Kidney epithelial cell (primary cell): Measurements from ENCODE around the gene KRTAP10-4. TPM values are rescaled to one million over a fixed set of nuclear protein-coding genes. Genes with fewer than 3 reads are reported as not detected.
"Not testable (repeated sequence)": the region's sequence is repeated elsewhere in the genome, so short reads cannot be mapped to it uniquely, and the experiment has no call there.

Experiments used
- DNase-seq: peaks from one replicate; pipeline ENCODE4 v3.0.0-alpha.2; 2010; ENCODE audit warnings: low read depth
- H3K27me3 ChIP-seq: 2 replicates; pipeline ENCODE4 v1.6.0; 2011; ENCODE audit warnings: low read length; ENCODE audit not compliant: control insufficient read depth, insufficient read depth
- H3K36me3 ChIP-seq: 2 replicates; pipeline ENCODE4 v1.5.1; 2011; ENCODE audit warnings: low read length; ENCODE audit not compliant: control insufficient read depth, insufficient read depth
- H3K4me3 ChIP-seq: 2 replicates; pipeline ENCODE4 v1.5.1; 2011; ENCODE audit warnings: low read depth, mild to moderate bottlenecking, control low read depth, low read length
- total RNA-seq: library from RNA; depleted of rRNA; stranded (reverse); fragments of >200 nt; gene quantifications from 2 replicates; pipeline ENCODE4 v1.2.3, GENCODE V29; 2015
- TF ChIP-seq, protein P1 (sequence below): IDR thresholded peaks from 2 replicates; pipeline ENCODE4 v1.5.1; 2011; ENCODE audit warnings: mild to moderate bottlenecking, moderate library complexity, low read length, control low read depth, inconsistent platforms; ENCODE audit not compliant: insufficient read depth, poor library complexity, severe bottlenecking

The KRTAP10-4 gene
- total RNA-seq, 1 donor from 2014 or later, result not detected

DNA sequence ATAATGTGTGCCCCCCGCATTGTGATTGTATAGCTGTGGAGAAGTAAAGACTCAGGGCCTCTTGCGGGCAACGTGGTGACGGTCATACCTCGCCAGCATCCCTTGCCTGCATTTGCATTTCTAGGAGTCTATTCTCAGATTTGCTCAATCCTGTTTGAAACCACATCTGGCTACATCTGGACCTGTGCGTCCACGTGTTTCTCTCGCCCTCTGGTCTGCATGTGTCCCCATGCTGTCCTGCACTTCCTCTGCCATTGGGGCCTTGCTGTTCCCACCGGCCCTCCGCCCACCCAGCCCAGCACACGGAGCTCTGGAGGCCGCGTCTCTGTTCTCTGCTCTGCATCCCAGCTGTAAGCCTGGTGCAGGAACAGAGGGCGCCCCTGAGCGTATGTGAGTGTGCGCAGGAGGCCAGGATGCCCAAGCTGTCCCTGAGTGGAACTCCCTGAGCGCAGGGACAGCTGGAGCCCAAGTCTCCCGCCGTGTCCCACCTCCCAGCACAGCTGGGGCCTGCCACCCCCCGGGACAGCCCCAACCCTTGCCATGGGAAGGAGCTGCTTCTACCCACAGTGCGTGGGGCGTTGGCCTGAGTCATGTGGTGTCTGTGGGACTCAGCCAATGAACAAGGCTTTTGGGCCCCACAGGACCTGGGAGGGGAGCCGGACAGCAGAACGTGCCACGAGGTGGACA is 23.9 kb upstream of the KRTAP10-4 start:
- Histone ChIP-seq H3K27me3 (no peaks in the 10 kb centered on the region), H3K36me3 (no peaks in the 10 kb centered on the region), H3K4me3 (no peak overlapping the region)
- TF ChIP-seq, protein P1, sequence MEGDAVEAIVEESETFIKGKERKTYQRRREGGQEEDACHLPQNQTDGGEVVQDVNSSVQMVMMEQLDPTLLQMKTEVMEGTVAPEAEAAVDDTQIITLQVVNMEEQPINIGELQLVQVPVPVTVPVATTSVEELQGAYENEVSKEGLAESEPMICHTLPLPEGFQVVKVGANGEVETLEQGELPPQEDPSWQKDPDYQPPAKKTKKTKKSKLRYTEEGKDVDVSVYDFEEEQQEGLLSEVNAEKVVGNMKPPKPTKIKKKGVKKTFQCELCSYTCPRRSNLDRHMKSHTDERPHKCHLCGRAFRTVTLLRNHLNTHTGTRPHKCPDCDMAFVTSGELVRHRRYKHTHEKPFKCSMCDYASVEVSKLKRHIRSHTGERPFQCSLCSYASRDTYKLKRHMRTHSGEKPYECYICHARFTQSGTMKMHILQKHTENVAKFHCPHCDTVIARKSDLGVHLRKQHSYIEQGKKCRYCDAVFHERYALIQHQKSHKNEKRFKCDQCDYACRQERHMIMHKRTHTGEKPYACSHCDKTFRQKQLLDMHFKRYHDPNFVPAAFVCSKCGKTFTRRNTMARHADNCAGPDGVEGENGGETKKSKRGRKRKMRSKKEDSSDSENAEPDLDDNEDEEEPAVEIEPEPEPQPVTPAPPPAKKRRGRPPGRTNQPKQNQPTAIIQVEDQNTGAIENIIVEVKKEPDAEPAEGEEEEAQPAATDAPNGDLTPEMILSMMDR, result no peak
- no peak for DNase-seq

DNA sequence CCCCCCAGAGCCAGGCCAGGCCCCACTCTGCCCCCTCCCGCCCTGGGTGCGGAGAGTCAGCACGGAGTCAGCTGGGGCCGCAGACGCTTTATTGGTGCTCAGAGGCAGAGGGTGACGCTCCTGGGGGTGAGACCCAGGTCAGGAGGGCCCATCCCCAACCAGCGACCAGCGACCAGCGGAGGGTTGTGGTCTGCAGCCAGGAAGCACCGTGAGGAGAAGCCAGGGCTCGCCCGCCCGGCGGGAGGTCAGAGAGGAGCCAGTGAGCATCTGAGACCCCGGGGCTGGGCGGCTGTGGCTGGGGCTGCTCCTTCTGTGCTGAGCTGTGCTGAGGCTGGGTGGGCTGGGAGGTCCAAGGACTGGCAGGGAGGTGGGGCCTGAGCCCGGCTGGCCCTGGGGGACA is 23.2 kb upstream of the KRTAP10-4 start:
- H3K4me3 ChIP-seq, H3K36me3 ChIP-seq, H3K27me3 ChIP-seq, DNase-seq: not testable (repeated sequence)

DNA sequence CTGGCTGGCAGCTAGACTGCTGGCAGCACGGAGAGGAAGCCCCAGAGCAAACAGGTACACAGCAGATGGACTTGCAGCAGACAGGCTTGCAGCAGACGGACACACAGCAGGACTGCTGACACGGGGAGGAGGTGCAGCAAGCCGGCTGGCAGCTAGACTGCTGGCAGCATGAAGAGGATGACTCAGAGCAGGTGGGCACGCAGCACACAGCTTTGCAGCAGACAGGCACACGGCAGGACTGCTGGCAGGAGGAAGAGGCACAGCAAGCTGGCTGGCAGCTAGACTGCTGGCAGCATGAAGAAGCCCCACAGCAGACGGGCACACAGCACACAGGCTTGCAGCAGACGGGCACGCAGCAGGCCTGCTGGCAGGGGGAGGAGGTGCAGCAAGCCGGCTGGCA is 22.7 kb upstream of the KRTAP10-4 start:
- no peak for DNase-seq
- H3K4me3 ChIP-seq, result no peak overlapping the region
- H3K36me3 ChIP-seq, result no peaks in the 10 kb centered on the region
- TF ChIP-seq, protein P1, result no peak
- H3K27me3 ChIP-seq, result no peaks in the 10 kb centered on the region

DNA sequence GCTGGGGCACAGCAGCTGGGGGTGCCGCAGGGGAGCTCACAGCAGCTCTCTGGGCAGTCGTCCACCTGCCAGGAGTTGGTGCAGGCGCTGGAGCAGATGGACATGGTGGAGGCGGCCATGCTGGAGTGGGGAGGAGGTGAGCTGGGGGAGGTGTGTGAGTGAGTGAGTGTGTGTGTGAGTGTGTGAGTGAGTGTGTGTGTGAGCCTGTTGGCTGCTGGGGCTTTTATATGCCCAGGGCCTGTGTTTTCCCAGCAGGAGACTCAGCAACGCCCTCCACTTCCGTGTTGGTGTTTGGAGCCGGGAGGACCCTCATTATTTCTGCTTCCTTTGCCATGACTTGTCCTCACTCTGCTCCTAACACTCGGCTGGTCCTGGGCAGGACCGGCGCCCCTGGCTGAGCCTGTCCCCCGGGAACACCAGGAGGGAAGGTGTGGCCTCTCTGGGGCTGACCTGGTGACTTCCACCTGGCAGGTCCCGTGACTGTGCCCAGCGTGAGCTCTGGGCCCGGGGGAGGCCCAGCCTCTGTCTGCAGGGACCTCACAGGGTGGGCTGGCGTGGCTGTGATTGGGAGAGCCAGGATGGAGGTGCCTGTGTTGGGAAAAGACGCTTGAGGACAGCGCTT is 22.1 kb upstream of the KRTAP10-4 start, which contains the start of gene KRTAP10-2:
Gene KRTAP10-2 (minus strand): TSS at position 166 of the 622 bp plus-strand sequence. CDS start 47 bp downstream, at position 119.
- H3K4me3 ChIP-seq, result no peak within 1 kb of the TSS
- H3K36me3 ChIP-seq, result no peaks in the 10 kb centered on the region
- TF ChIP-seq, protein P1, result no peak
- no peaks in the 10 kb centered on the region for H3K27me3 ChIP-seq
- no peak for DNase-seq

DNA sequence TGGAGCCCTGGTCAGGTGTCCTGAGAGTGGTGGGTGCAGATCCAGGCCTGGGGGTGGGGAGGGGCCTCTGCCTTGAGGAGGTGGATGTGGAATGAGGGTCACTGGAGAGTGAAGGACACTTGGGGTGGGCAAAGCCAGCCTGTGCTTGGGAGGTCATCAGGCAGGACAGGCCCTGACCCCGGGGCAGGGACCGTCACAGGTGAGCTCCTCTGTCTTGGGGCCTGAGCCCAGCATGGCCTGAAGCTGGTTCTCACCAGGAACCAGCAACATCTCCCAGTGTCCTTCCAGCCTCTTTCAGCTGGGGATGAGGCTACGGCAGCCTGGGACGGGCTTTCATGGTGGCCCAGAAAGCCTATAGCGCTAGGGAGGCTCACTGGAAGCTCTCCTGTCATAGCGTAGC is 21.4 kb upstream of the KRTAP10-4 start:
- Histone ChIP-seq H3K4me3 (no peak overlapping the region), H3K36me3 (no peaks in the 10 kb centered on the region), H3K27me3 (peaks cover 3% of the 10 kb centered on the region)
- no peak for DNase-seq
- TF ChIP-seq, protein P1, result no peak

DNA sequence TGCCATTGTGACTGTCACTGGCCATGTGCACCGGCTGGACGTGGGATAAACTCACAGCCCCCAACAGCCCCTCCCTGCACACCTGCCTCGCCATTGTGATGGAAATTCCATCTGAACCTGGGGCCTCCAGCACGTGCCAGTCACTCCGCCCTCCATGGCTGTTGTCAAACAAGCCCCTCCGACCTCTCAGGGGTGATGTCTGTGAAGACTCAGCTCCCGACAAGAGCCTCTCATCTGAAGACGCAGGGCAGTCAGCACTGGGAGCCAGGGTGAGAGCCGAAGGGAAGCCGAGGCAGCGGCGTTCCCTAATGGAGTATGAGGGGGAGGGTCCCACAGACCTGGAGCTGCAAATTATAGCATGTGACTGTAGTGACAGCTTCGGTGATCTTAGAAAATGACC is 20.8 kb upstream of the KRTAP10-4 start:
- DNase-seq, result no peak
- TF ChIP-seq, protein P1, result no peak

More for the DNA sequence above, 20.8 kb upstream of the KRTAP10-4 start:
- Histone ChIP-seq H3K27me3 (peaks cover 6% of the 10 kb centered on the region), H3K4me3 (no peak overlapping the region), H3K36me3 (no peaks in the 10 kb centered on the region)
